GM23248 (cell line): ENCODE measurements around the gene ABCC12. TPM values are rescaled to one million over a fixed set of nuclear protein-coding genes. Genes with fewer than 3 reads are reported as not detected.

ENCODE experiments used
- DNase-seq: peaks from one replicate; pipeline ENCODE4 v3.0.0-alpha.2; 2015
- H2AFZ ChIP-seq: fragments of 200-600 bp; sonication (generic); 2 replicates; pipeline ENCODE4 v1.6.1; 2016; ENCODE audit warnings: antibody characterized with exemption
- H3F3A ChIP-seq: fragments of 200-600 bp; sonication (generic); 2 replicates; pipeline ENCODE4 v1.6.1; 2016; ENCODE audit warnings: mild to moderate bottlenecking, antibody characterized with exemption, mixed run types; ENCODE audit not compliant: insufficient read depth
- H3K27ac ChIP-seq: fragments of 200-600 bp; sonication (generic); 2 replicates; pipeline ENCODE4 v1.5.1; 2016; ENCODE audit warnings: mild to moderate bottlenecking
- H3K27me3 ChIP-seq: fragments of 200-600 bp; sonication (generic); replicated peaks from 2 replicates; pipeline ENCODE4 v1.6.1; 2016; ENCODE audit warnings: mild to moderate bottlenecking; ENCODE audit not compliant: insufficient read depth
- H3K36me3 ChIP-seq: fragments of 200-600 bp; sonication (generic); 2 replicates; pipeline ENCODE4 v1.6.1; 2016; ENCODE audit warnings: low read depth, mild to moderate bottlenecking
- H3K4me1 ChIP-seq: fragments of 200-600 bp; sonication (generic); 2 replicates; pipeline ENCODE4 v1.6.1; 2016; ENCODE audit warnings: mild to moderate bottlenecking; ENCODE audit not compliant: insufficient read depth
- H3K4me2 ChIP-seq: fragments of 200-600 bp; sonication (generic); one replicate; pipeline ENCODE4 v1.6.1; 2016; ENCODE audit warnings: mild to moderate bottlenecking; ENCODE audit not compliant: unreplicated experiment
- H3K4me3 ChIP-seq: fragments of 200-600 bp; sonication (generic); 2 replicates; pipeline ENCODE4 v1.5.1; 2016; ENCODE audit warnings: mild to moderate bottlenecking
- H3K79me2 ChIP-seq: fragments of 200-600 bp; sonication (generic); 2 replicates; pipeline ENCODE4 v1.6.1; 2016; ENCODE audit warnings: mild to moderate bottlenecking; ENCODE audit not compliant: insufficient read depth
- H3K9ac ChIP-seq: fragments of 200-600 bp; sonication (generic); 2 replicates; pipeline ENCODE4 v1.6.1; 2016; ENCODE audit warnings: mild to moderate bottlenecking
- H3K9me2 ChIP-seq: fragments of 200-600 bp; sonication (generic); 2 replicates; pipeline ENCODE4 v1.6.1; 2016; ENCODE audit warnings: mixed run types, mild to moderate bottlenecking, moderate library complexity; ENCODE audit not compliant: insufficient read depth
- H3K9me3 ChIP-seq: fragments of 200-600 bp; sonication (generic); one replicate; pipeline ENCODE4 v1.6.1; 2017; ENCODE audit warnings: low read depth
- H4K20me1 ChIP-seq: fragments of 200-600 bp; sonication (generic); 2 replicates; pipeline ENCODE4 v1.6.0; 2016; ENCODE audit not compliant: insufficient read depth
- EZH2 ChIP-seq: fragments of 200-600 bp; sonication (generic); IDR thresholded peaks from 2 replicates; pipeline ENCODE4 v1.6.1; 2018; ENCODE audit warnings: antibody characterized with exemption, mild to moderate bottlenecking; ENCODE audit not compliant: insufficient read depth, poor library complexity, severe bottlenecking
- EZH2phosphoT487 ChIP-seq: fragments of 200-600 bp; sonication (generic); IDR thresholded peaks from 2 replicates; pipeline ENCODE4 v1.6.1; 2018; ENCODE audit warnings: antibody characterized with exemption, moderate library complexity, mild to moderate bottlenecking, low read depth; ENCODE audit not compliant: insufficient read depth
- WGBS, 2 experiments: methylation state at CpG; one replicate each; pipeline ENCODE4 v1.1.6; 2015 to 2017; ENCODE audit warnings: low lambda C conversion rate in 2 of 2, low coverage in 1 of 2; ENCODE audit errors: missing lambda C conversion rate in 2 of 2; 5-methylcytosine and 5-hydroxymethylcytosine counted together
- in situ Hi-C: fragments of 300-500 bp; cut with MboI; formaldehyde crosslinking; loops from 2 replicates; pipeline ENCODE4 v1.15.0; 2020
- polyA plus RNA-seq: library from polyadenylated mRNA; unstranded; fragments of >200 nt; fragmentation: Nextera tagmentation; extraction: Ambion mirVana; gene quantifications from 2 replicates; pipeline ENCODE4 v1.2.1, GENCODE V29; 2016
- total RNA-seq: library from RNA; depleted of rRNA; stranded (reverse); fragments of >200 nt; shearing (Covaris generic); gene quantifications from 2 replicates; pipeline ENCODE4 v1.2.3, GENCODE V29; 2014

ABCC12 gene
- total and polyA plus RNA-seq, 2 experiments from 2014 or later, result not detected

DNA sequence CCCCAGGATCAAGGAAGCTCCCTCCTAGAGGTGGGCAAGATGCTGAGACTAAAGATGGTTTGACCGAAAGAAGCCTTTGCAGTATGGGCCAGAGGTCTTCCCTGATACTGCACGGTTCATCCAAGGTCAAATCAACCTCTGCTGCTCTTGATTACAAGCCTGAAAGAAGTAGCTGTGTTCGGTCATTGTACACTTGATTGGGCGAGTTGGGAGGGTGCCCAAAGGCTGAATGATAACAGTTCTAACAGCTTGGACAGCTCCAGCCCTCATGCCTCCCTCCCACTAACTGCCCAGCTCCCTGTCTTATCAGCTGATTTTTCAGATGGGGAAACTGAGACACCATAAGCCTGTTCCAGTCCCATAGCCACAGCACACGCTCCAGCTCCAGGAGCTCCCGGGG, 42.8 kb downstream of the ABCC12 start:
- Histone ChIP-seq H3K4me2 (no peak overlapping the region), H3K4me3 (no peak overlapping the region), H3K79me2 (no peaks in the 10 kb centered on the region), H3K9me2 (no peaks in the 10 kb centered on the region), H3K4me1 (no peaks in the 10 kb centered on the region), H2AFZ (no peak overlapping the region), H3K27ac (no peak overlapping the region), H3K36me3 (no peaks in the 10 kb centered on the region), H3K27me3 (peaks cover 19% of the 10 kb centered on the region), H3F3A (no peaks in the 10 kb centered on the region), H4K20me1 (no peaks in the 10 kb centered on the region), H3K9me3 (no peaks in the 10 kb centered on the region), H3K9ac (no peak overlapping the region)
- DNase-seq, result no peak
- WGBS, 2 experiments, result 59 to 66% methylated on average over 6 of the region's 6 CpGs
- in situ Hi-C loops, result no loop called here
- no peak for TF ChIP-seq EZH2phosphoT487
- no peak for TF ChIP-seq EZH2

DNA sequence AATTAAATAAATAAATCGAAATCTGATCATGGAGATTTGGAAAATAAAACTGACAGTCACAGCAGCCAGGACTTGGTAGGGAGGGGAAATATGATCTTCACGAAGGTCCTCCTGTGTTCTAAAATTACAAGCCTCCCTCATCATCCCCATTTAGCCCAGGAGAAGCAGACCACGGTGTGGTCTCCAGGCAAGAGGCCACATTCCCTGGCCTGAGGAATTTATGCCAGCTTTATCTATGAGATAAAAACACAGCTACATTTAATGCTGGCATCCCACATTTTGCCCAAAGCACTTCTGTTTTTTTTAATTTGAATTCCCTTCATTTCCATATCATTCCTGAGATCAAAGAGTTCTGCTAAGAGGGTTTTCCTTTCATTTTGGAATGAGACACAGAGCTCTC, 43.2 kb downstream of the ABCC12 start:
- Histone ChIP-seq H3F3A (no peaks in the 10 kb centered on the region), H3K27me3 (peaks cover 19% of the 10 kb centered on the region), H3K9me3 (no peaks in the 10 kb centered on the region), H3K4me3 (no peak overlapping the region), H3K79me2 (no peaks in the 10 kb centered on the region), H4K20me1 (no peaks in the 10 kb centered on the region), H3K36me3 (no peaks in the 10 kb centered on the region), H3K4me1 (no peaks in the 10 kb centered on the region), H2AFZ (no peak overlapping the region), H3K27ac (no peak overlapping the region), H3K4me2 (no peak overlapping the region), H3K9me2 (no peaks in the 10 kb centered on the region), H3K9ac (no peak overlapping the region)
- no peak for DNase-seq
- WGBS, 2 experiments, result 21 to 36% methylated on average over 3 of the region's 3 CpGs
- in situ Hi-C loops, result no loop called here
- no peak for TF ChIP-seq EZH2
- no peak for TF ChIP-seq EZH2phosphoT487

GRCh38 chr16:48110982-48111381, 44.8 kb downstream of the ABCC12 start:
- Histone ChIP-seq H2AFZ (no peak overlapping the region), H3F3A (no peaks in the 10 kb centered on the region), H3K9me3 (no peaks in the 10 kb centered on the region), H3K4me2 (no peak overlapping the region), H3K4me3 (no peak overlapping the region), H3K36me3 (no peaks in the 10 kb centered on the region), H3K27ac (no peak overlapping the region), H4K20me1 (no peaks in the 10 kb centered on the region), H3K27me3 (peaks cover 19% of the 10 kb centered on the region), H3K9ac (no peak overlapping the region), H3K9me2 (no peaks in the 10 kb centered on the region), H3K4me1 (no peaks in the 10 kb centered on the region), H3K79me2 (no peaks in the 10 kb centered on the region)
- WGBS, 2 experiments, result 77 to 80% methylated on average over 5 of the region's 5 CpGs
- TF ChIP-seq EZH2 (no peak), EZH2phosphoT487 (no peak)
- no peak for DNase-seq
- in situ Hi-C loops, result no loop called here

- WGBS, 2 experiments, result 55 to 64% methylated on average over 7 of the region's 7 CpGs
- Histone ChIP-seq H3K27ac (no peak overlapping the region), H3F3A (no peaks in the 10 kb centered on the region), H2AFZ (no peak overlapping the region), H3K9me2 (no peaks in the 10 kb centered on the region), H3K79me2 (no peaks in the 10 kb centered on the region), H3K4me3 (no peak overlapping the region), H4K20me1 (no peaks in the 10 kb centered on the region), H3K27me3 (peaks cover 19% of the 10 kb centered on the region), H3K4me1 (no peaks in the 10 kb centered on the region), H3K9me3 (no peaks in the 10 kb centered on the region), H3K4me2 (no peak overlapping the region), H3K36me3 (no peaks in the 10 kb centered on the region), H3K9ac (no peak overlapping the region)
- peak; percentile 37 for DNase-seq
- no peak for TF ChIP-seq EZH2phosphoT487
- no peak for TF ChIP-seq EZH2
- in situ Hi-C loops, result no loop called here
Measured at GRCh38 chr16:48110000-48110399, 45.8 kb downstream of the ABCC12 start.

- no peak overlapping the region for H3K9ac ChIP-seq
- H3K4me1 ChIP-seq, result no peaks in the 10 kb centered on the region
- no peaks in the 10 kb centered on the region for H3F3A ChIP-seq
- H3K9me3 ChIP-seq, result no peaks in the 10 kb centered on the region
- TF ChIP-seq EZH2phosphoT487 (no peak), EZH2 (no peak)
- WGBS, 2 experiments, result 48 to 51% methylated on average over 9 of the region's 9 CpGs
- H3K9me2 ChIP-seq, result no peaks in the 10 kb centered on the region
- H4K20me1 ChIP-seq, result no peaks in the 10 kb centered on the region
- H3K4me2 ChIP-seq, result no peak overlapping the region
- H3K27ac ChIP-seq, result no peak overlapping the region
- H3K4me3 ChIP-seq, result no peak overlapping the region
- no peaks in the 10 kb centered on the region for H3K79me2 ChIP-seq
- H3K27me3 ChIP-seq, result peaks cover 19% of the 10 kb centered on the region
- in situ Hi-C loops, result no loop called here
- DNase-seq, result no peak
- H2AFZ ChIP-seq, result no peak overlapping the region
- H3K36me3 ChIP-seq, result no peaks in the 10 kb centered on the region
Measured at GRCh38 chr16:48109475-48109874, 46.3 kb downstream of the ABCC12 start.
